ENCODE measurements around the gene MORC2. TPM values are rescaled to one million over a fixed set of nuclear protein-coding genes. Genes with fewer than 3 reads are reported as not detected.

MORC2 gene
- total RNA-seq, 1 donor from 2014 or later, result 37.2 TPM

DNA sequence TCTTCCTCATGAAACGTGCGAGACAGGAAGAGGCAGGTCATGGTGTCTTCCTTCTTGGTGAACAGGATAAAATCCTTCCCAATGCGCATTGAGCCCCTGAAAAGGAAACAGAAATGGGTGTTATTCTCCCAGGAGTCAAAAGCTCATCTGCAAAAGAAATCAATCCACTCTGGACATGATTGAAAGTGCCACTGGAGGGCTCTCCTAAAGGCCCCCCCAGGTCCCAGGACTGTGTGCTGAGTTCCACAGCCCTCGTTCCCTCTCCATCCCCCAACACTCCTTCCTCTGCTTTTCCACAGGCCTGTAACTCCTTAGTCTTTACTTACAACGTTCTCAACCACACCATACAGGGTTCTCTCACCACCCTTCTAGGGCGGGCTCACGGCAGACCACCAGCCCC lies 22.2 kb downstream of the MORC2 start:
- Mint-ChIP-seq H3K4me3 (ENCODE audit: low read depth) (no peak overlapping the region), H3K9me3 (no peaks in the 10 kb centered on the region), H3K27ac (no peak overlapping the region), H3K27me3 (ENCODE audit: low read depth) (no peaks in the 10 kb centered on the region), H3K4me1 (ENCODE audit: low read depth) (peaks cover 24% of the 10 kb centered on the region), H3K36me3 (ENCODE audit: low read depth) (peaks cover 71% of the 10 kb centered on the region)
- no peak for DNase-seq (ENCODE audit: low spot score)
- intact Hi-C loops (cut with micrococcal nuclease), result loop anchor here (5.0 kb wide), 1 partner anchor 136 kb away; the partner anchor contains the start of gene SMTN

DNA sequence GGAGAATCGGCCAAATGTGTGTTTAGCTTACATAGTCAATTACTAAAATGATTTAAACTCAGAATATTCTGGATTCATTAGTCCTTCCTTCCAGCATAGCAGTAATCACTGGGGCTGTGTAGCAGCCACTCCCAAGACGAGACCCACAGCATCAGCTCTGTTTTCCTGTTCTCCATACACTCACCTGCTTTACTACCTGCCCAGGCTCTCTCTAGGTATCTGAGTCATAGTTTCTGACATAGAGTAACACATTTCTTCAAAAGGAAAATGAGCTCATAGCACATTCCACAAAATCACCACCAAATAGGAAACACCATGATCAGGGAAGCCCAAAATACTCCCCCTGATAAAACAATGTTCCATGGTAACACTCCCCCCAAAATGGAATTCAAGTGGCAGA lies 22.9 kb downstream of the MORC2 start:
- Mint-ChIP-seq H3K4me1 (ENCODE audit: low read depth) (peaks cover 30% of the 10 kb centered on the region), H3K9me3 (no peaks in the 10 kb centered on the region)
- intact Hi-C loops (cut with micrococcal nuclease), result loop anchor here (5.0 kb wide), 1 partner anchor 137 kb away; the partner anchor contains the start of gene SMTN

GRCh38 chr22:30944986-30945385 lies 23.6 kb downstream of the MORC2 start:
- intact Hi-C loops (cut with micrococcal nuclease), result loop anchor here (5.0 kb wide), 1 partner anchor 137 kb away; the partner anchor contains the start of gene SMTN
- Mint-ChIP-seq H3K4me1 (ENCODE audit: low read depth) (peaks cover 32% of the 10 kb centered on the region), H3K27ac (no peak overlapping the region), H3K4me3 (ENCODE audit: low read depth) (no peak overlapping the region), H3K9me3 (no peaks in the 10 kb centered on the region), H3K27me3 (ENCODE audit: low read depth) (no peaks in the 10 kb centered on the region), H3K36me3 (ENCODE audit: low read depth) (peaks cover 71% of the 10 kb centered on the region)
- no peak for DNase-seq (ENCODE audit: low spot score)

More for the DNA sequence above, 22.9 kb downstream of the MORC2 start:
- no peak for DNase-seq (ENCODE audit: low spot score)
- Mint-ChIP-seq H3K36me3 (ENCODE audit: low read depth) (peaks cover 71% of the 10 kb centered on the region), H3K27me3 (ENCODE audit: low read depth) (no peaks in the 10 kb centered on the region), H3K4me3 (ENCODE audit: low read depth) (no peak overlapping the region), H3K27ac (no peak overlapping the region)

GRCh38 chr22:30943368-30943767 lies 25.2 kb downstream of the MORC2 start:
- Mint-ChIP-seq H3K4me3 (ENCODE audit: low read depth) (no peak overlapping the region), H3K27me3 (ENCODE audit: low read depth) (no peaks in the 10 kb centered on the region), H3K4me1 (ENCODE audit: low read depth) (peaks cover 32% of the 10 kb centered on the region), H3K9me3 (no peaks in the 10 kb centered on the region), H3K27ac (no peak overlapping the region), H3K36me3 (ENCODE audit: low read depth) (peaks cover 74% of the 10 kb centered on the region)
- intact Hi-C loops (cut with micrococcal nuclease), result no loop called here
- DNase-seq (ENCODE audit: low spot score), result peak; percentile 54

- no peak overlapping the region for H3K4me3 Mint-ChIP-seq (ENCODE audit: low read depth)
- DNase-seq (ENCODE audit: low spot score), result no peak
- H3K9me3 Mint-ChIP-seq, result no peaks in the 10 kb centered on the region
- no peak overlapping the region for H3K27ac Mint-ChIP-seq
- peaks cover 28% of the 10 kb centered on the region for H3K4me1 Mint-ChIP-seq (ENCODE audit: low read depth)
- peaks cover 83% of the 10 kb centered on the region for H3K36me3 Mint-ChIP-seq (ENCODE audit: low read depth)
- H3K27me3 Mint-ChIP-seq (ENCODE audit: low read depth), result no peaks in the 10 kb centered on the region
- intact Hi-C loops (cut with micrococcal nuclease), result no loop called here
Measured at GRCh38 chr22:30941363-30941740, 27.2 kb downstream of the MORC2 start.

DNA sequence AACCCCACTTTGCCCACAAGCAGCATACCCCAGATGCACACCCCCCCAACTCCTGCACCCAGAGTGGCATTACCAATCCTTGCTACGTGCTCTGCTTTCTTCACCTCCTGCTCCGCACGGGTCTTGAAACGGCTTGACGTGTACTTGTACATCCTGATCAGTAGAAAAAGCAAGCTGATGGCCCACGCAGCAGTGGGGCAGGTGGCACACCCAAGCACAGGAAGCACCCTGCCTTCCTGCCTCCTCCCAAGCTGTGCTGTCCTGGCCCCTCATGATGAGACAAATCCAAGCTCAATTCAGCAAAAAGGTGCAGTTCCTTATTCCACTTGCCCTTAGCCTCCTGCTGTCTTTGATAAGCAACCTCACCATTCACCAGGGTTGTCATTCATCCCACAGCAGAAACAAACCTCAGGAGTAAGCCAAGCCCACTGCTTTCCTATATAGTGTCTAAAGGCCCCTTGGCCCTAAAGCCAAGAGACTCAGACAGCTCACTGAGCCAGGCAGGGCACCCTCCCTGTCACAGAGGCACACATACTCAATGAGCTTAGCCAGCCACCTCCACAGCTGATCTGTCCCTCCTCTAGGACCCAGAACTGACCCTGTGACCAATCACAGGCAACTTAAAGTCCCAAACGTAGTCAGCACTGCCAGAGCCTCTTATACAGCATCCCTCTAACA lies 27.8 kb downstream of the MORC2 start:
- DNase-seq (ENCODE audit: low spot score), result no peak
- Mint-ChIP-seq H3K36me3 (ENCODE audit: low read depth) (peaks cover 82% of the 10 kb centered on the region), H3K4me3 (ENCODE audit: low read depth) (no peak overlapping the region), H3K9me3 (no peaks in the 10 kb centered on the region), H3K27me3 (ENCODE audit: low read depth) (no peaks in the 10 kb centered on the region), H3K27ac (peak overlapping the region; percentile 16), H3K4me1 (ENCODE audit: low read depth) (peaks cover 28% of the 10 kb centered on the region)
- intact Hi-C loops (cut with micrococcal nuclease), result no loop called here

GRCh38 chr22:30934053-30934452 lies 34.5 kb downstream of the MORC2 start:
- Mint-ChIP-seq H3K4me3 (ENCODE audit: low read depth) (no peak overlapping the region), H3K36me3 (ENCODE audit: low read depth) (peaks cover 75% of the 10 kb centered on the region), H3K27me3 (ENCODE audit: low read depth) (no peaks in the 10 kb centered on the region), H3K9me3 (no peaks in the 10 kb centered on the region), H3K27ac (no peak overlapping the region), H3K4me1 (ENCODE audit: low read depth) (no peaks in the 10 kb centered on the region)
- intact Hi-C loops (cut with micrococcal nuclease), result no loop called here
- DNase-seq (ENCODE audit: low spot score), result no peak

GRCh38 chr22:30933457-30933856 lies 35.1 kb downstream of the MORC2 start:
- H3K27ac Mint-ChIP-seq, result no peak overlapping the region
- no peaks in the 10 kb centered on the region for H3K4me1 Mint-ChIP-seq (ENCODE audit: low read depth)
- no peak overlapping the region for H3K4me3 Mint-ChIP-seq (ENCODE audit: low read depth)
- peaks cover 76% of the 10 kb centered on the region for H3K36me3 Mint-ChIP-seq (ENCODE audit: low read depth)
- no peaks in the 10 kb centered on the region for H3K9me3 Mint-ChIP-seq
- intact Hi-C loops (cut with micrococcal nuclease), result no loop called here
- H3K27me3 Mint-ChIP-seq (ENCODE audit: low read depth), result no peaks in the 10 kb centered on the region
- no peak for DNase-seq (ENCODE audit: low spot score)

DNA sequence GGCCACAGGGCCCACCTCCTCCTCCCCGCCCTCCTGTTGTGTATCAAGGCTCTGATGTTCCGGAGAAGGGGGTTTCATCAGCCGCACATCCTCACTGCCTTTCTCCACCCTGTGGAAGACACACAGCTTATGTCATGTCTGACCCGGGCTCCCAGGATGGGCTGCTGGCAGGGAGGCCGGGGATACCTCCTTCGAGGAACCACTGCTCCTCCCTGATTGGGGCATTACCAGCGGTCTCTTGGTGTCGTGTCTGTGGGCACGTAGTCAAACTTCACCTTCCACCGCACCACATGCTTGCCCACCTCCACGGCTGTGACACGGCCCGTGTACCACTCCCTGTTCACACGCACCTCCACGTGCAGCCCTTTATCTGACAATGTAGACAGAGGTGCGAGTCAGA lies 35.9 kb downstream of the MORC2 start:
- intact Hi-C loops (cut with micrococcal nuclease), result no loop called here
- Mint-ChIP-seq H3K9me3 (no peaks in the 10 kb centered on the region), H3K4me1 (ENCODE audit: low read depth) (no peaks in the 10 kb centered on the region), H3K4me3 (ENCODE audit: low read depth) (no peak overlapping the region), H3K27me3 (ENCODE audit: low read depth) (no peaks in the 10 kb centered on the region), H3K27ac (no peak overlapping the region), H3K36me3 (ENCODE audit: low read depth) (peaks cover 73% of the 10 kb centered on the region)
- no peak for DNase-seq (ENCODE audit: low spot score)

DNA sequence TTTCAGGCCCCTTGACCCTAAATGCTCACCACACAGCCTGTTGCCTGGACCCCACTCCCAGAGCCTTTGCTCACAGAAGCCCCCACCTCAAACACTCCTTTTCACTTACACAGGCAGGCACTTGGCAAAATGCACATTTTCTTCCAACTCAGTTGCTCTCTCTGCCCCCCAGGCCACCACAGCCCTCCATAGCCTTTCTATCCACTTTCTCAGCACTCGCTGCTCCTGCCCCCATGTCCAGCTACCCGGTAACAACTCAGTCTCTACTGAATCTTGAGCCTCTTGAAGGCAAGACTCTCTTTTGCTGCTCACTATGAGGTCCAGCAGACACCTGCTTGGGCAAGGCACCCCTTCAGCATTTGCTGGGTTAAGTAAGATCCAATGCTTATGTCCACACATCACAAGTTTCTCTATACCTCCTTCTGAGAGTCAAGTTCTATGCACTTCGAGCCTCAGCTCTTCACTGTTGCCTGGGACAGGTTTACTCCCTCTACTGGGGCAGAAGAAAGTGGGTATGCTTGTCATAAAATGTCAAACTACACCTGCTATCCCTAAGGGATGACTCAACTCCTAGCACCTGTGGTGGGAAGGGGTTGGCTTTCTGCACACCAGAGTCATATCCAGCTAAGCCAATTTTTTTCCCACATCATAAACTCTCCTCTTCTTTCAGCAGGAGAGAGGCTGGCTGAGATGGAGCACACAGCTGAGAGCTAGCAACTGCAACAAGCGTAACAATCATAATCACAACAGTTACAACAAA lies 36.9 kb downstream of the MORC2 start:
- Mint-ChIP-seq H3K27me3 (ENCODE audit: low read depth) (no peaks in the 10 kb centered on the region), H3K27ac (no peak overlapping the region), H3K4me1 (ENCODE audit: low read depth) (no peaks in the 10 kb centered on the region), H3K4me3 (ENCODE audit: low read depth) (no peak overlapping the region), H3K9me3 (no peaks in the 10 kb centered on the region), H3K36me3 (ENCODE audit: low read depth) (peaks cover 76% of the 10 kb centered on the region)
- DNase-seq (ENCODE audit: low spot score), result no peak
- intact Hi-C loops (cut with micrococcal nuclease), result no loop called here

DNA sequence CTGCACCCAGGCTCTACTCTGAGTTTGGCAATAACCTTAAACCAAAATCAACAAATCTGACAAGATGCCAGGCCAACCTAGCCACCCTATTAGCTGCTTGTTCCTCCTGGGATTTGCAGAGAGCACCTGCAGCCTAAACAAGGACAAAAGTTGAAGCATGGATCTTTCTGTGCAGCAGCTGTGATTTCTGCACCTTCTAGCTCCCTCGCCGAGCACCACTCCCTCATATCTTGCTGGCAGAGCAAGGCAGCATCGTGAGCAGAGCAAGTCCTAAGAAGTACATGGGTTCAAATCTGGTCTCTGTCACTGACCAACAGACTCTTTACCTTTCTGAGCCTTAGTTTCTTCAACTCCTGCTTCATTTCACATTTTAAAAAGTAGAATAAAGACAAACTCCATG lies 38.3 kb downstream of the MORC2 start:
- Mint-ChIP-seq H3K27ac (no peak overlapping the region), H3K27me3 (ENCODE audit: low read depth) (no peaks in the 10 kb centered on the region), H3K4me1 (ENCODE audit: low read depth) (no peaks in the 10 kb centered on the region), H3K4me3 (ENCODE audit: low read depth) (no peak overlapping the region), H3K36me3 (ENCODE audit: low read depth) (peaks cover 65% of the 10 kb centered on the region), H3K9me3 (no peaks in the 10 kb centered on the region)
- intact Hi-C loops (cut with micrococcal nuclease), result no loop called here
- no peak for DNase-seq (ENCODE audit: low spot score)

- no peaks in the 10 kb centered on the region for H3K27me3 Mint-ChIP-seq (ENCODE audit: low read depth)
- no peaks in the 10 kb centered on the region for H3K9me3 Mint-ChIP-seq
- DNase-seq (ENCODE audit: low spot score), result no peak
- H3K36me3 Mint-ChIP-seq (ENCODE audit: low read depth), result peaks cover 54% of the 10 kb centered on the region
- H3K4me3 Mint-ChIP-seq (ENCODE audit: low read depth), result no peak overlapping the region
- H3K4me1 Mint-ChIP-seq (ENCODE audit: low read depth), result no peaks in the 10 kb centered on the region
- intact Hi-C loops (cut with micrococcal nuclease), result no loop called here
- no peak overlapping the region for H3K27ac Mint-ChIP-seq
Measured at GRCh38 chr22:30928401-30928800, 40.2 kb downstream of the MORC2 start.

DNA sequence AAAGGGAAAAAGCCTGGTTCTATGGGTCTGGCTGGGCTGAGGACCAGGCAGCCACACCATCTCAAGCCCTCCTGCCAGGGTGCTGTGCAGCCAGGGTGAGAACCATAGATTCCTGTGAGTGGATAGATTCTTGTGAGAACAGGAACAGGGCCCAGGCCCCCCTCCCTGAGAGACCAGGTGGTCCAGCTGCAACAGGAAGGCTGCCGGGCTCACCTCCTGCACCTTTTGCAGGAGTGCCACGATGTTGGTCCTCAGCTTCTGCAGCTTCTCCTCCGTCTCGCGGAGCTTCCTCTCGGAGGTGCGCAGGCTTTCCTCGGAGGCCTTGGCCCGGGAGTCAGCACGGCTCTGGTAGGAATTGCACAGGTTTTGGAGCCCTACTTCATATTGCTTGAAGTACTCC lies 40.8 kb downstream of the MORC2 start:
- peaks cover 49% of the 10 kb centered on the region for H3K36me3 Mint-ChIP-seq (ENCODE audit: low read depth)
- H3K27me3 Mint-ChIP-seq (ENCODE audit: low read depth), result no peaks in the 10 kb centered on the region
- no peaks in the 10 kb centered on the region for H3K4me1 Mint-ChIP-seq (ENCODE audit: low read depth)
- no peak for DNase-seq (ENCODE audit: low spot score)
- intact Hi-C loops (cut with micrococcal nuclease), result no loop called here
- H3K4me3 Mint-ChIP-seq (ENCODE audit: low read depth), result no peak overlapping the region
- no peak overlapping the region for H3K27ac Mint-ChIP-seq
- H3K9me3 Mint-ChIP-seq, result no peaks in the 10 kb centered on the region
